Keratinocyte (primary cell): Measurements from ENCODE around the gene GLE1. TPM values are rescaled to one million over a fixed set of nuclear protein-coding genes. Genes with fewer than 3 reads are reported as not detected.

Experiments
- DNase-seq: peaks from one replicate; pipeline ENCODE4 v3.0.0-alpha.2; 2011; ENCODE audit warnings: low read depth, missing footprints, low spot score
- FAIRE-seq: peaks from 2 replicates; lab custom pipeline; 2011; peaks lifted over from hg19 to GRCh38; lab: Jason Lieb, UNC
- H2AFZ ChIP-seq: 2 replicates; pipeline ENCODE4 v1.6.0; 2012; ENCODE audit warnings: low read length, control low read depth, inconsistent platforms; ENCODE audit not compliant: control insufficient read depth
- H3K27ac ChIP-seq: 2 replicates; pipeline ENCODE4 v1.5.1; 2011; ENCODE audit warnings: low read length; ENCODE audit not compliant: control insufficient read depth, insufficient read depth
- H3K27me3 ChIP-seq: 3 replicates; pipeline ENCODE4 v1.6.0; 2011; ENCODE audit warnings: low read length; ENCODE audit not compliant: control insufficient read depth, insufficient read depth; ENCODE audit errors: extremely low read depth
- H3K36me3 ChIP-seq, 2 experiments: 2 replicates in 1 of 2; 3 replicates in 1 of 2; pipeline ENCODE4 v1.5.1; 2011; ENCODE audit warnings: low read length in 2 of 2, mild to moderate bottlenecking in 1 of 2; ENCODE audit not compliant: control insufficient read depth in 2 of 2, insufficient read depth in 2 of 2; ENCODE audit errors: extremely low read depth in 1 of 2
- H3K4me1 ChIP-seq: 3 replicates; pipeline ENCODE4 v1.5.1; 2011; ENCODE audit warnings: low read length; ENCODE audit not compliant: control insufficient read depth, insufficient read depth; ENCODE audit errors: extremely low read depth
- H3K4me2 ChIP-seq: 3 replicates; pipeline ENCODE4 v1.6.0; 2011; ENCODE audit warnings: low read depth, low read length; ENCODE audit not compliant: control insufficient read depth, insufficient read depth; ENCODE audit errors: extremely low read depth
- H3K4me3 ChIP-seq, 3 experiments: fragments of 200-600 bp in 1 of 3; sonication (generic) in 1 of 3; 2 replicates in 2 of 3; 3 replicates in 1 of 3; pipeline ENCODE4 v1.5.1; 2011 to 2016; ENCODE audit warnings: low read length in 3 of 3, mild to moderate bottlenecking in 3 of 3, control low read depth in 2 of 3, inconsistent platforms in 1 of 3, low read depth in 1 of 3, mixed read lengths in 1 of 3, mixed run types in 1 of 3, moderate library complexity in 1 of 3; ENCODE audit not compliant: control insufficient read depth in 2 of 3, insufficient read depth in 2 of 3; ENCODE audit errors: extremely low read depth in 1 of 3
- H3K79me2 ChIP-seq: 2 replicates; pipeline ENCODE4 v1.6.0; 2012; ENCODE audit warnings: low read length; ENCODE audit not compliant: control insufficient read depth, insufficient read depth
- H3K9ac ChIP-seq: 3 replicates; pipeline ENCODE4 v1.6.0; 2011; ENCODE audit warnings: low read length; ENCODE audit not compliant: control insufficient read depth, insufficient read depth; ENCODE audit errors: extremely low read depth
- H3K9me1 ChIP-seq: 3 replicates; pipeline ENCODE4 v1.6.0; 2011; ENCODE audit warnings: low read length; ENCODE audit not compliant: control insufficient read depth, insufficient read depth; ENCODE audit errors: extremely low read depth
- H3K9me3 ChIP-seq: 2 replicates; pipeline ENCODE4 v1.5.1; 2012; ENCODE audit warnings: low read depth, low read length; ENCODE audit not compliant: control insufficient read depth
- H4K20me1 ChIP-seq: 3 replicates; pipeline ENCODE4 v1.6.0; 2011; ENCODE audit warnings: low read length; ENCODE audit not compliant: control insufficient read depth, insufficient read depth; ENCODE audit errors: extremely low read depth
- CTCF ChIP-seq, 3 experiments: IDR thresholded peaks in 1 of 3; conservative IDR thresholded peaks in 1 of 3; optimal IDR thresholded peaks in 1 of 3; 2 replicates in 2 of 3; 3 replicates in 1 of 3; pipeline versions ENCODE3 to v1.5.1; 2011; ENCODE audit warnings: low read length in 3 of 3, mild to moderate bottlenecking in 3 of 3, moderate library complexity in 2 of 3, control low read depth in 1 of 3, inconsistent platforms in 1 of 3; ENCODE audit not compliant: insufficient read depth in 2 of 3; ENCODE audit errors: extremely low read depth in 1 of 3
- EZH2 ChIP-seq: IDR thresholded peaks from one replicate; pipeline ENCODE4 v1.6.1; 2012; ENCODE audit warnings: inconsistent platforms, mild to moderate bottlenecking, low read length, moderate library complexity
- dilution Hi-C: fragments of 300-500 bp; cut with MboI; formaldehyde crosslinking; loops from one replicate; pipeline ENCODE4 v1.7.0; 2020; ENCODE audit warnings: low sequenced_read_pairs; ENCODE audit not compliant: extremely low pct_ligation_motif_present
- polyA plus RNA-seq, 5 experiments: library from polyadenylated mRNA; depleted of rRNA in 3 of 5; stranded (reverse) in 3 of 5; stranded (forward) in 1 of 5; unstranded in 1 of 5; fragments of >200 nt; gene quantifications; 1 replicate in 1 of 5; 2 replicates in 3 of 5; 3 replicates in 1 of 5; pipeline versions ENCODE4 v1.2.1 to v1.2.3, GENCODE V29; 2011 to 2012; ENCODE audit warnings: missing spikeins in 2 of 5, low read depth in 1 of 5, low replicate concordance in 1 of 5

Gene GLE1
- polyA plus RNA-seq, 1 donor (not counting 4 experiments of a cell fraction or from before 2014, with no cell fraction given): 28.3 TPM

GRCh38 chr9:128523199-128523925 is 18.8 kb downstream of the GLE1 start:
- no peaks in the 10 kb centered on the region for H3K9me1 ChIP-seq
- H3K79me2 ChIP-seq: no peaks in the 10 kb centered on the region
- FAIRE-seq (no peak), DNase-seq (no peak)
- H3K4me1 ChIP-seq: peaks cover 4% of the 10 kb centered on the region
- dilution Hi-C loops: no loop called here
- H3K27ac ChIP-seq: no peak overlapping the region
- no peak overlapping the region for H3K9ac ChIP-seq
- TF ChIP-seq CTCF (optimal IDR thresholded peaks at IDR 0.05 in 1 of 3, IDR thresholded peaks at IDR 0.05 in 1 of 3, conservative IDR thresholded peaks at IDR 0.05 in 1 of 3; ENCODE audit: extremely low read depth in 1 of 3, insufficient read depth in 2 of 3, low read length in 3 of 3) (no peak), EZH2 (no peak)
- H3K4me3 ChIP-seq: no peak overlapping the region
- H2AFZ ChIP-seq: no peak overlapping the region
- H3K9me3 ChIP-seq: no peaks in the 10 kb centered on the region
- peaks cover 12 to 26% of the 10 kb centered on the region in 2 experiments for H3K36me3 ChIP-seq
- H3K4me2 ChIP-seq: no peak overlapping the region
- no peaks in the 10 kb centered on the region for H4K20me1 ChIP-seq
- no peaks in the 10 kb centered on the region for H3K27me3 ChIP-seq

DNA sequence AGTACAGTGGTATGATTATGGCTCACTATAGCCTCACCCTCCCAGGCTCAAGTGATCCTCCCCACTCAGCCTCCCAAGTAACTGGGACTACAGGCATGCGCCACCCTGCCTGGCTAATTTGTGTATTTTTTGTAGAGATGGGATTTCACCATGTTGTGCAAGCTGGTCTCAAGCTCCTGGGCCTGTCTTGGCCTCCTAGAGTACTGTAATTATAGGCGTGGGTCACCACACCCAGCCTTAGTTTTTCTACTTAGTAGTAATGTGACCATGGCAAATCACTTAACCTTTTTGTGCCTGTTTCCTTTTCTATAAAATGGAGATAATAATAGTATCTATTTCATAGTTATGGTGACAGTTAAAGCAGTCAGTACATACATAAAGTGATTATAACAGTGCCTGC is 22.2 kb downstream of the GLE1 start:
- TF ChIP-seq EZH2 (no peak), CTCF (optimal IDR thresholded peaks at IDR 0.05 in 1 of 3, IDR thresholded peaks at IDR 0.05 in 1 of 3, conservative IDR thresholded peaks at IDR 0.05 in 1 of 3; ENCODE audit: extremely low read depth in 1 of 3, insufficient read depth in 2 of 3, low read length in 3 of 3) (no peak)
- Histone ChIP-seq H4K20me1 (no peaks in the 10 kb centered on the region), H3K4me3 (no peak overlapping the region), H3K9me1 (no peaks in the 10 kb centered on the region), H3K9me3 (no peaks in the 10 kb centered on the region), H3K79me2 (no peaks in the 10 kb centered on the region), H3K27me3 (no peaks in the 10 kb centered on the region), H3K27ac (no peak overlapping the region), H2AFZ (no peak overlapping the region), H3K9ac (no peak overlapping the region), H3K36me3 (peaks cover 19 to 35% of the 10 kb centered on the region in 2 experiments), H3K4me1 (peaks cover 4% of the 10 kb centered on the region), H3K4me2 (no peak overlapping the region)
- DNase-seq (no peak), FAIRE-seq (no peak)
- dilution Hi-C loops: no loop called here
